ENCODE measurements around the gene PDPK1.
"Not testable (repeated sequence)": the region's sequence is repeated elsewhere in the genome, so short reads cannot be mapped to it uniquely, and the experiment has no call there.

The PDPK1 gene

DNA sequence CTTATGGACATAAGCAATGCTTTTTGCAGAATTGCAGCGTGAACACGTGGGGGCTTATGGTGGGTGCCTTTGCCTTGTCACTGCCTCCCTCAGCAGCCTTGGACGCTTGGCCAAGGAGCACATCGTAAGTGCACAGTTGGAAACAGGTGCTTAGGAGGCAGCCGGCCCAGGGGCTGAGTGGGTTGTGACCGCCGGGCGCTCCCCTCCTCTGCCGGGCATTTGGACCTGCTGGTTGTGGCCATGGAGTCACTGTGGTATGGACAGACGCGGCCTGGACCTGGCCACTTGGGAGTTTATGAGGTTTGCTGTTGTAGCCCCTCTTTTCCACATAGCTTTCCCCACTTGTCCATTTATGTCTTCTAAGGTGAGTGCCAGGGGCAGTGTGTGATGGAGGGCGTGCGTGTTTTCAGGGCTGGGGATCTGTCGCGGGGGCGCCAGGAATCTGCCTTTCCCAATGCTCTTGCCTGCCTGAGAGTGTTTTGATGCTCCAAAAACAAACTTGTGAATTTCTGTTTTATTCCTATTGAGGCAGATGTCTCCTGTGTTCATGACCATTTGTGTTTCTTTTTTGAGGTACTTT, 49.2 kb downstream of the PDPK1 start:
- H3K4me3 ChIP-seq (ENCODE audit: low read depth, low read length), result no peak overlapping the region

DNA sequence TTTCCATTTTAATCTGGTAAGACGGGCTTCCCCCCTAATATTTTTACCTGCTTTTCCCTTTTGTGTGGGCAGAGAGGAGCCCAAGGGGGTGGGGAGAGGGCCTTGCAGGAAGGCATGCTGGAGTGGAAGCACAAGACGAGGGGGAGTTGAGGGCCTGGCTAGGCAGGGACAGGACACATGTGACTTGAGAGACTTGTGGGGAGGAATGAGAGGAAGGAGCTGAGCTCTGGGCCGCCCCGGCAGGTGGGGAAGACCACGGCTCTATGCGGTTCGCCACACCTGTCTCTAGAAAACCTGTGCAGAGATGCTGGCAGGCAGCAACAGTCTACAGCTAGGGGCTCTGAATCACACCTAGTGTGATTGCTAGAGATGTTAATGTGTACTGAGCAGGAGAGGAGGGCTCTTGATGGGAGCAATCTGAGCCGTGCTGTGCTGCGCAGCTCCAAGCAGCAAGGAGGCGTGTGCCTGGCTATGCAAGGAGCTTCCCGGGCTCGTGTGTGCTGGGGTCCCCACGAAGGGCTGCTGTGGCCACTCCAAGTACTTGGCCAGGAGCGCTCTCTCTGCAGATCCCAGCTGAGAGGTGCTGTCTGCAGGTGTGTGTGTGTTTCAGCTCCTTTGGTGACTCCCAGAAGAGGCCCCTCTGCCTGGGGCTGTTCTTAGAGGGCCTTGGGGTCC, 50.2 kb downstream of the PDPK1 start:
- H3K4me3 ChIP-seq (ENCODE audit: low read depth, low read length), result no peak overlapping the region

DNA sequence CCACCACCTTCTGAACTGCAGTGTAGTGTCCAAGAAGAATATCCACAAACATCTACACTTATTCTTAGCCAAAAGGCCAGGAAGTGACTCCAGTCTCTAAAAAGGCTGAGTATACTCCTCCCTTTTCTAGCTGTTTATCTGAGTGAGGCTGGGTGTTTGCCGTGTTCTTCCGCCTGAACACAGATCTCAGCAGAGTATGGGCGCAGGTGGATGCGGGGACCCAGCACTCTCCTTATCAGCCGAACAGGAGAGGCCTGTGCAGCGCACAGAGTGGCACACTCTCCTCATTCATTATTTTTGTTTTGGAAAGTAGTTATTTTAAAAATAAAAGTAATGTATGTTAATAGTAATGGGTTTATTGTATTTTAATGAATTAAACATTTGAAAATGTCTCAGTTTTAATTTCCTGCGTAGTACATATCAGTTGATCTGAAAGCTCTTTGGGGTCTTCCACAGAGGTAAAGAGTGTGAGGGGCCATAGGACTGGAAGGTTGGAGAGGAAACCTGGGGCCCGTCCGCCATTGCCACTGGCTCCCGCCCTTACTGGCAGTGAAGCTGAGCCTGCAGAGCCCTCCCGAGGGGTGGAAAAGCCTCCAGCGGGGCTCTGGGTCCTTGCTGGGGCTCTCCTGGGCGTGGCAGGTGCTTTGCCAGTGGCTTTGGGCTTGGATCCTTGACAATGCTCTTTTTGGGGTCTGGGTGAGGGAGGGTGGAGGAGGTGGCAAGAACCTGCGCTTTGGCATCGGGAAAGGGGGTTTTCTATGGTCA, 53.8 kb downstream of the PDPK1 start:
- no peak overlapping the region for H3K4me3 ChIP-seq (ENCODE audit: low read depth, low read length)

DNA sequence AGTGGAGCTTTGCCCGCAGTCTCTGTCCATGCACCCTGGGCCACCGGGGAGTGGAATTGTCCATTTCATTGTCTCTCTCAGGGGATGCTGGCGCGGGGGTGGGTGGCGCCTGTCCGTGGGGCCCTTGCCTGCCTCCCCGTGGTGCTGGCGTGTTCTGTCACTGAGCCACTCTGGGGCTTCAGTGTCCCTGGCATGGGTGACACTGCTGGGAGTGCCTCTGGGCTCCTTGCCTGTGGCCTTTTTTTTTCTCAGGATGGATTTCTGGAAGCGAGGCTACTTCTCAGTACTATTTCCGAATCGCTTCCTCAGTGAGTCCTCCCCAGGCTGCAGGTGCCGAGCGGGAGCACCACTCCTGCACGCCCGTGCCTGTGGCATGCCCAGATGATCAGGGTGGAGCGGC, 55.0 kb downstream of the PDPK1 start:
- no peak overlapping the region for H3K4me3 ChIP-seq (ENCODE audit: low read depth, low read length)

DNA sequence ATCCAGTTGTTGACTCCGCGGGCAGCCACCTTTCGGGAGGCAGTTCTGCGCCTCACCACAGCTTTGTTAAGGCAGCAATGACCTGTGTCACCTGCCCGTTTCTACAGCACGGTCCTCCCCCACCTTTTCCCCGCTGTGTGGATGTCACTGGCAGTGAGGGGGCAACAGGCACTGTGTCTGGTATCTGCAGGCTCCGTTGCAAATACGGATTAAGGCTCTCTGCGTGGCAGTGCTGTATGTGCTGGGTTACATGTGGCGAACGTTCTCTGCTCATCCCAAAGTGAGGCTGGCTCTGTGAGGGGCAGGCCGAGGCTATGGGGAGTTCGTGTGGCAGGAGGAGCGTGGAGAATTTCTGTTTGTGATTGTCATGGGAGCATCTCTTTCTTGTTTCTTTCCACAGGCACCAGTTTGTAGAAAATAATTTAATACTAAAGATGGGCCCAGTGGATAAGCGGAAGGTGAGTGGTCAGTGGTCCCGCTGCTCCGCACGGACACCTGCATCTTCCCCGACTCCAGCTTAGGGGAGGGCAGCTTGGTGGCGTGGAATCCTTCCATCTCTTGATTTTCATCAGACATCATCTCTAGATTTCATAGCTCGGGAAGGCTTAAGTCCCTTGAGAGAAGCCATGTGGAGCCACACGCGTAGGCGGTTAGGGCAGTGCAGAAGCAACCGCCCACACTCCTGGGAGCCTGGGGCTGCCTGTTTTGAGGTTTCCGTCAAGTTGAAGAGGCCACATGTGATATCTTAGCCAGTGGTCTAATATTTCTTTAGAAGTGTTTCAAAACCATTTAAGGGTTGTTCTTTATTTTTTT, 57.8 kb downstream of the PDPK1 start:
- no peak overlapping the region for H3K4me3 ChIP-seq (ENCODE audit: low read depth, low read length)

DNA sequence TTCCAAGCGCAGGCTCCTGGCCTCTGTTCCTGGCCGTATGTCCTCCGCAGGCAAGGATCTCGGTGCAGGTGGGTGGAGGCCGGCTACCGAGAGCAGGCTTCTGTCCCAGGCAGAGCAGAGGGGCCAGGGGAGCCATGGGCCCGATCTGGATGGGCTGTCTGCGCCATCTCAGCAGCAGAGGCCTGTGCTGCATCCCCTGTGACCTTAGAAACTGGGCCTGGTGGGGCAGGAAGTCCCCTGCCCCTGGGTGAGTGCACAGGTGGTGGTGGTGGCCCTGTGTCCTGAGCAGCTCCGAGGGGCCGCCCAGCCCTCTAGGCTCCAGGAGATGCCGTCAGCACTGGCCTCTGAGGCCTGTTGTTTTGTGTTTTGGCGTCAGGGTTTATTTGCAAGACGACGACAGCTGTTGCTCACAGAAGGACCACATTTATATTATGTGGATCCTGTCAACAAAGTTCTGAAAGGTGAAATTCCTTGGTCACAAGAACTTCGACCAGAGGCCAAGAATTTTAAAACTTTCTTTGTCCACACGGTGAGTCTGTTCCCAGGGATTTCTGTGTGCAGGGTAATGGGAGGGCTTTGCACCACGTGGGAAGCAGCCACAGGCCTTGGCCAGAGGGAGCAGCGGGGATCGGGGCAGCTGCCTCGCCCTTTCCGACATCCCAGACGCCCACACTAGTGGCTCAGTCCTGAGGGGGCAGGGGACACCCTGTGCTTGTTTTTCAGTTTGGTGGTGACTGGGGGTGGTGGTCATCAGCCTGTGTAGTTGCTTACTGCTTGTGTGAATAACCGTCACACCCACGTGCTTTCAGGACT, 59.1 kb downstream of the PDPK1 start:
- no peak overlapping the region for H3K4me3 ChIP-seq (ENCODE audit: low read depth, low read length)

DNA sequence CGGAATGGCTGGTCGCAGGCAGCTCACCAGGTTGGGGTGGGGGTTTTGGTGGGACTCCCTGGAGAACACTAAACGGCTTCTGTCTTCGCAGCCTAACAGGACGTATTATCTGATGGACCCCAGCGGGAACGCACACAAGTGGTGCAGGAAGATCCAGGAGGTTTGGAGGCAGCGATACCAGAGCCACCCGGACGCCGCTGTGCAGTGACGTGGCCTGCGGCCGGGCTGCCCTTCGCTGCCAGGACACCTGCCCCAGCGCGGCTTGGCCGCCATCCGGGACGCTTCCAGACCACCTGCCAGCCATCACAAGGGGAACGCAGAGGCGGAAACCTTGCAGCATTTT, 59.7 kb downstream of the PDPK1 start:
- no peak overlapping the region for H3K4me3 ChIP-seq (ENCODE audit: low read depth, low read length)

DNA sequence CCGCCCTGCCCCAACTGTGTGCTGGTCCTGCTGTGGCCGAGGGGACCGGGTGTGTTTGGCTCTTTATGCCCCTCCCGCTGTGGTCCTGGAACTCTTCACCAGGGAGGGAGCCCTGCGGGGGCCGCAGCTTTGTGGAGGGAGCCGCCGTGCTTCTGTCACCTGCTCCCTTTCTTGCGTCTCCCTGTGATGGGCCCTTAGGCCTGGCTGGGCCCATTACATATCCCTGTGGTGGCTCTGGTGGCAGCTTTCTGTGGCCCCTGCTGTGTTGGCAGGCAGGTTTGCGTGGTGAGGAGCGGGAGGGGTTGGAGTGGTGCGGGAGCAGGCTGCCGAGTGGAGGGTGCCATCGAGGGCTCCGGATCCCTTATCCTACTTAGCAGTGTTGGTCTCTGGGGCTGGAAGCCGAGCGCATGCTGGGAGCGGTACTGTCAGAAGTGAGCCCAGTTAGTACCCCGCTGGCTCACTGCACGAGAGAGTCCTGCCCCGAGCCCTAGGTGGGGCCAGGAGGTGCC, 60.4 kb downstream of the PDPK1 start:
- no peak overlapping the region for H3K4me3 ChIP-seq (ENCODE audit: low read depth, low read length)

DNA sequence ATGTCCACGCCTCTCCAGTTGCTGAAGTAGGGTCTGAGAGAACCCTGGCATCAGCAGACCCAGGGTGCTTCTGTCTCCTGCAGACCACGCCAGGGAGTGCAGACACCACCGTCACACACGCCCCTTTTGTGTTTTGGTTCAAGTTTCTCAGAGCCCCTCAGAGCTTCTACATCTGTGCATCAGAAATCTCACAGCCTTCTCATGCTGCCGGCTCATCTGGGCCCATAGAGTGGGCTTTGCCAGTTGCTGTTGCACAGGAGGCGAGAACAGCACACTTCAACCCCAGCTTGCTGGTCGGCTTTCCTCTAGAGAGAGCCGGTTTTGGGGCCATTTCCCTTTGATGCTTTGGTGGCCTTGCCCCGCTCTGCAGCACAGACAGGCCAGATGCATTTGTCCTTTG, 60.9 kb downstream of the PDPK1 start:
- no peak overlapping the region for H3K4me3 ChIP-seq (ENCODE audit: low read depth, low read length)

DNA sequence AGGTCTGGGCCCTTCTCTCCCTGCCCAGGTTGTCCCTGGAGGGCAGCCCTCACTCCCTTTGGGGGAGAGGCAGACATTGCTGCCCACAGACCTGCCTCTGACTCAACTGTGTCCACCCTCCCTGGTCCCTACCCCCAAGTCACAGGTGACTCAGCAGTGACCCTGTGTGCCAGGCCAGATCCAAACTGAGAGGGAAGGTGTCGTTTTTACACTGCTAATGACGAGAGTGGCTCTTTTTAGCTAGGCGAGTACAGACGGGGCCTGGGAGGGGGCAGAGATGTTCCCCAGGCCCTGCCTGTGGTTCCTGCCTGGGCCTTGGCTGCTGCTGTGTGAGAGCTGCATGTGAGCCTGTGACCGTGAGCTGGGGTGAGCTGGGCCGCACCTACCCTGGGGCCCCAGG, 61.3 kb downstream of the PDPK1 start:
- not testable (repeated sequence) for H3K4me3 ChIP-seq (ENCODE audit: low read depth, low read length)

DNA sequence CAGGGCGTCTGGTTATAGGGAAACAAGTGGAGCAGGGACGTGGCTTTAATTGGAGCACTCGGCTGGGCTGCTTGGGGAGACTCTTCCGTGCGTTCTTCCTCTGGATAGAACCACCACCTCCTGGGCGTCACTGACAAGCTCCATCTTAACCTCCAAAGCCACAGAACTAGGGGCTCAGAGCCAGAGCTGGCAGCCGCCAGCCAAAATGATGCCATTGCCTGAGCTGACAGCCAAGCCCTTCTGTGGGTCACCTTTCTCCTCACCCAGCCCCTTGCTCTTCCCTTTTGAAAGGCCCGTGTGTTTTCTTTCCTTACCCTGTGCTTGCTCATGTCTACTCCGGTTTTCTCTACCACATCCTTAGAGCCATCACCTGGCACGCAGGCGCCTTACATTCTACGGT, 62.0 kb downstream of the PDPK1 start:
- H3K4me3 ChIP-seq (ENCODE audit: low read depth, low read length), result not testable (repeated sequence)

DNA sequence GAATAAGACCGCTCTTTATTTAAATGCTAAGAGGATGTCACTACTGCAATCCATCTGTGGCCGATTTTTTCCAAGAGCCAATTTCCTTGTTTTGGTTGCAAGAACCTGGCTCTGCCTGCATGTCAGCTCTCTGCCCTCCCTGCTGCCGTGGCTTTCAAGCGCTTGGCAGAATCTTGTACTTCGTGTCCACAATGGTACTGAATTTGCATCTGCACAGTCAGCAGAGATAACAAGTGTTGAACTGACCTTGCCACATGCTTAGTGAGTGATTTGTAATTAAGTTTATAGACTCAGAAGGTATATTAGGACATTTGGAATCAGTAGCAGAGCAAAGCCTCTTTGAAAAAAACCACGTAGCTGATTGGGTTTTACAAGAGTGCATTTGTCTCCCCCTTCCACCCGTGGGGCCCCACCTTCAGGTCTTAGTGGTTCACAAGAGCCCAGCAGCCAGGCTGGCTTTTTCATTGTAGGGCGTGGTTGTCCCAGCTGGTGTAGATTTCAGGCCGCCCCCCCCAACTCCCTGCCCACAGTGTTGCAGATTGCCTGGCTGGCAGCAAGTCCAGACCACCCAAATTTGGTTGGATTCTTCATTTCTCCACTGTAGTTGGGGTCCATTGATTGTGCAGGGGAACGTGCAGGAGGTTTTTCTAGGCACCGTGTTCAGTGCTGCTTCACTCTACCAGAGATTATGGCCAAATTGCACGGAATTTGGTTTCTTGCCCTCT, 63.6 kb downstream of the PDPK1 start:
- H3K4me3 ChIP-seq (ENCODE audit: low read depth, low read length), result not testable (repeated sequence)

DNA sequence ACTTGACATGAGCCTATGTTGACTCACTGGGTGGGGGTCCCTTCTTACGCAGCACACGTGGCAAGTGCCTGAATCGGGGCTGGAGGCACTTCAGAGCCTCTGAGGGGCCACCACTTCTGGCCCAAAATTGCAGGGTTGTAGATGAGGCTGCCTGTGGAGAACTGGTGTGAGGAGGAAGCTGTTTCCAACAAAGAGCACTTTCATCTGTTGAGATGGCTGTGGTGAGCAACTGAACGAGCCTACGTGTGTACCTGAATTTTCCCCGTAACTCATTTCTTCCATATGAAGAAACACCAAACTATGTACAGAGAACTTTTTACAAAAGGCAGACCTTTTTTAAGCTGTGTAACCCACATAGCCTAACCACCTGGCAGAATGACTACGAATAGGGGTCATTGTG, 64.4 kb downstream of the PDPK1 start:
- H3K4me3 ChIP-seq (ENCODE audit: low read depth, low read length), result not testable (repeated sequence)

DNA sequence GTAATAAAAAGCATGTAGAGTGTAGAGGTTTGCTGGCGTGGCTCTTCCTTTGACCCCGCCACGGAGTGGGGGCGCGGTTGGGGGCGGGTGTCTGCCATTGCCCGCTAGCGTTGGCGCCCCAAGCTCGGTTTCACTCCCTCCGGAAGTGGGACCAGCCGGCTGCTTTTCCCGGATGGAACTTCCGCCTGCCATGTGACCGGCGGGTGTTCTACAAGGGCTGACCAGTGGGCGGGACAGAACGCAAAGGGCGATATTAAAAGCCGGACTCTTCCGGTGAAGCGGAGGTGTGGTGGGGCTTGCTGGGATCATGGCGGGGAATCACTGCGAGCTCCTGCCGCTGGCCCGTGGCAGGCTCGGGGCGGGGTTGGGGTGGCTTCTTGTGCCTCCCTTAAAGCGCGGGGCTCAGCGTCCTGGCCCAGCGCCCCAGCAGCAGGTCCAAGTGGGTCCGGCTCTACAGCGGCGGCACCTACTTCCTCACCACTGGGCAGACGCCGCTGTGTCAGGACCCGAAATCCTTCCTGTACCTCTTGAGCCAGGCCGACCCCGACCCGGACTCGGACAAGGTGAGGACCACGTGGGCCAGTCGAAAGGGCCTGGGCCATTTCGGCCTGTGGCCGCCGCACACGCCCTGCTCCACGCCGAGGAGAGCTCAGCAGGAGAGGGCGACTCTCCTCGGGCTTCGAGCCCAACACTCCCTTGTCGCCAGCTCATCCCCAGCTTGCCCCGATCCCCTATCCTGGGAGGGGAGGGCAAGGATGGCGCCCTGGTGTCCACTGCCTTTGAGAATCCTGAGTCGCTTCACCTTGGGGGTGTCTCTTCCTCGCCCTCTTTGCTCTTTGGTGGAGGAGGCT, 65.6 kb downstream of the PDPK1 start:
- H3K4me3 ChIP-seq (ENCODE audit: low read depth, low read length), result peak overlapping the region; percentile 84

DNA sequence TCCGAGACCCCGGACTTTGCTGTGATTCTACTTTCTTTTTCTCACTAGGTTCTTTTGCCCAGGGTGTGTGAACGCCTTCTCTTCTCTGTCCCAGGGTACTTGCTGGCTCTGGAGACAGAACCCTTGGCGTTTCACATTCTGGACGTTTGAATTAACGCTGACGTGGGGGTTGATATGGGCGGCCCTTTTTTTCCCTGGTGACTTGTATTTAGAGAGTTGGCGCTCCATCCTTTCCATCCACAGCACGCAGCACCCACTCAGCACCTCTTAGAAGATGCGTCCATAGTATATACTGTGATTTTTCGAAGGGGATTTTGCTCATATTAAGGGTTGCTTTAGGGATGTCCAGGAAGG, 66.2 kb downstream of the PDPK1 start:
- H3K4me3 ChIP-seq (ENCODE audit: low read depth, low read length), result peak overlapping the region; percentile 84

DNA sequence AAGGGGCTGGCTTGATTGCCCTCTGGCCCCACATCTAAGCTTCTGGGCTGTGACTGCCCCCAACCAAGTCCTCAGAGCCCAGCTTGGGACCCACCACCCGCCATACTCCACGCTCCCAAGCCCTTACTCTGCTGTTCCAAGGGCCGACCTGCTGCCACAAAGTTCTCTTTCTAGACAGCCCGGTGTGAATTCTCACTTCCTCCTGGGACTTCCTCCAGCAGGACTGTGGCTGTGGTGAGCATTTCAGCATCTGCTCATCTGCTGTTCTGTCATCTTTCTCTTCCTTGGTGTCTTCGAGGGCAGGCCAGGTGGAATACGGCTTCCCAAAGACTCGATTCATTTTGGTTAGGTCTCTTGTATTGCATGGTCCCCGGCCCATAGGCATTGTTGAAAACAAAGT, 69.0 kb downstream of the PDPK1 start:
- not testable (repeated sequence) for H3K4me3 ChIP-seq (ENCODE audit: low read depth, low read length)

DNA sequence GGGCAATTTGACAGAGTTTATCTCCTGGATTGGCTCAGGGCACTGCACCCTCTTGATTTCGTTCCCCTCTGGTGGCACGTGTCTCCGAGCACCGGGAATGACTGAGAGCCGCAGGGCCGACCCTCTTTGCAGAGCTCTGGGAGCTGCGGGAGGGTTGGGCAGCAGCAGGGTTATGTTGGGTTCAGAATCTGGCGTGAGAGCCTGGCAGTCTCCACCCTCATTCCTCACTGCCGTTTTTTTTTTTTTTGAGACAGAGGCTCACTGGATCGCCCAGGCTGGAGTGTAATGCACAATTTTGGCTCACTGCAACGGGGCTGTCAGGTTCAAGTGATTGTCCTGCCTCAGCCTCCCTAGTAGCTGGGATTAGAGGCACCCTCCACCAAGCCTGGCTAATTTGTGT, 71.5 kb downstream of the PDPK1 start:
- not testable (repeated sequence) for H3K4me3 ChIP-seq (ENCODE audit: low read depth, low read length)

DNA sequence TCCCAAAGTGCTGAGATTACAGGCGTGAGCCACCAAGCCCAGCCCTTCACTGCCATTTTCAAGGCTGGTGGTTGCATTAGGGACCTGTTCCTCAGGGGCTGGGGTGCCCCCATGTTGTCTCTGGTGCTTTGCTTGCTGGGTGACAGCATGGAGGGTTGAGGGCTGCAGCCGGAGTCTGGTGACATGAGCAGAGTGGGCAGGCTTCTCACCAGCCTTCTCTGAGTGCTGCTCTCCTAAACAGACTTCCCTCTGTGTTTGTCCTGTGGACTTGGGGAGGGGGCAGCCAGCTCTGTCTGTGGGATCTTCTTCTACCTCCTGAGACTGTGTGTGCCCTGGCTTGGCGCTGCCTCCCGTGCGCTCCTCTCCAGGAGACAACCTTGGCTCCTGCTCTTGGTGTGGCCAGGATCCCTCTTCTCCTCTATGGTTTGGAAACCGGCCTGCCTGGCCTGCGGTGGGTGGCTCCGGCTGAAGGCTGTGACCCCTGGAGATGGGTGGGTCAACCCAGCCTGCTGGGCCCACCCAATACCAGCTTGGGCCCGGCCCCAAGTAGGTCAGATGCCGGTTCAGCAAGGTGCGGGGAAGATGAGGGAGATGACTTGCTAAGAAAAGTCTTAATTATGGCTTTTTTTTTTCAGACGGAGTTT, 72.1 kb downstream of the PDPK1 start:
- H3K4me3 ChIP-seq (ENCODE audit: low read depth, low read length), result no peak overlapping the region

Measured in iPS-11a (cell line).